ENCODE measurements around the gene GSKIP. TPM values are rescaled to one million over a fixed set of nuclear protein-coding genes. Genes with fewer than 3 reads are reported as not detected.

The GSKIP gene
- total RNA-seq, 1 experiment from 2014 or later = 20.7 TPM

GRCh38 chr14:96393071-96393691 is 29.9 kb downstream of the GSKIP start:
- Histone ChIP-seq H3K9me3 (replicated peaks) (no peaks in the 10 kb centered on the region), H3K4me1 (no peaks in the 10 kb centered on the region), H3K27ac (no peak overlapping the region), H3K36me3 (no peaks in the 10 kb centered on the region), H3K27me3 (no peaks in the 10 kb centered on the region), H3K4me3 (no peak overlapping the region)
- no peak for DNase-seq

- no peak for DNase-seq
- no peaks in the 10 kb centered on the region for H3K27me3 ChIP-seq
- H3K27ac ChIP-seq = no peak overlapping the region
- H3K9me3 ChIP-seq (replicated peaks) = no peaks in the 10 kb centered on the region
- H3K4me1 ChIP-seq = no peaks in the 10 kb centered on the region
- H3K36me3 ChIP-seq = no peaks in the 10 kb centered on the region
- H3K4me3 ChIP-seq = no peak overlapping the region
These were observed 30.9 kb downstream of the GSKIP start for GRCh38 chr14:96394047-96394815.

- Histone ChIP-seq H3K9me3 (replicated peaks) (no peaks in the 10 kb centered on the region), H3K36me3 (no peaks in the 10 kb centered on the region), H3K4me3 (no peak overlapping the region), H3K27me3 (no peaks in the 10 kb centered on the region), H3K4me1 (no peaks in the 10 kb centered on the region), H3K27ac (no peak overlapping the region)
- DNase-seq = no peak
These were observed 35.1 kb downstream of the GSKIP start for GRCh38 chr14:96398432-96398831.

- H3K9me3 ChIP-seq (replicated peaks) = no peaks in the 10 kb centered on the region
- H3K4me3 ChIP-seq = no peak overlapping the region
- no peaks in the 10 kb centered on the region for H3K36me3 ChIP-seq
- H3K4me1 ChIP-seq = no peaks in the 10 kb centered on the region
- no peaks in the 10 kb centered on the region for H3K27me3 ChIP-seq
- no peak for DNase-seq
- no peak overlapping the region for H3K27ac ChIP-seq
These were observed 35.6 kb downstream of the GSKIP start for GRCh38 chr14:96398921-96399320.

- no peak for DNase-seq
- Histone ChIP-seq H3K27ac (no peak overlapping the region), H3K4me1 (no peaks in the 10 kb centered on the region), H3K4me3 (no peak overlapping the region), H3K27me3 (no peaks in the 10 kb centered on the region), H3K36me3 (no peaks in the 10 kb centered on the region), H3K9me3 (replicated peaks) (no peaks in the 10 kb centered on the region)
These were observed 36.1 kb downstream of the GSKIP start for GRCh38 chr14:96399405-96399804.

- Histone ChIP-seq H3K36me3 (no peaks in the 10 kb centered on the region), H3K4me3 (no peak overlapping the region), H3K27me3 (no peaks in the 10 kb centered on the region), H3K9me3 (replicated peaks) (no peaks in the 10 kb centered on the region), H3K4me1 (no peaks in the 10 kb centered on the region), H3K27ac (no peak overlapping the region)
- DNase-seq = no peak
These were observed 37.2 kb downstream of the GSKIP start for GRCh38 chr14:96400495-96400894.

GRCh38 chr14:96403409-96403808 is 40.1 kb downstream of the GSKIP start:
- no peak overlapping the region for H3K4me3 ChIP-seq
- no peaks in the 10 kb centered on the region for H3K9me3 ChIP-seq (replicated peaks)
- no peaks in the 10 kb centered on the region for H3K4me1 ChIP-seq
- H3K27me3 ChIP-seq = no peaks in the 10 kb centered on the region
- no peak for DNase-seq
- no peaks in the 10 kb centered on the region for H3K36me3 ChIP-seq
- H3K27ac ChIP-seq = no peak overlapping the region

- DNase-seq = no peak
- Histone ChIP-seq H3K36me3 (no peaks in the 10 kb centered on the region), H3K27me3 (no peaks in the 10 kb centered on the region)
These were observed 42.4 kb downstream of the GSKIP start for GRCh38 chr14:96405677-96406076.

GRCh38 chr14:96407935-96408570 is 44.7 kb downstream of the GSKIP start:
- H3K4me1 ChIP-seq = no peaks in the 10 kb centered on the region
- H3K9me3 ChIP-seq (replicated peaks) = no peaks in the 10 kb centered on the region
- no peaks in the 10 kb centered on the region for H3K36me3 ChIP-seq
- no peaks in the 10 kb centered on the region for H3K27me3 ChIP-seq
- no peak overlapping the region for H3K4me3 ChIP-seq
- H3K27ac ChIP-seq = no peak overlapping the region
- DNase-seq = no peak

More at GRCh38 chr14:96405677-96406076, 42.4 kb downstream of the GSKIP start:
- Histone ChIP-seq H3K4me3 (no peak overlapping the region), H3K4me1 (no peaks in the 10 kb centered on the region), H3K27ac (no peak overlapping the region), H3K9me3 (replicated peaks) (no peaks in the 10 kb centered on the region)

GRCh38 chr14:96408608-96409007 is 45.3 kb downstream of the GSKIP start:
- Histone ChIP-seq H3K4me3 (no peak overlapping the region), H3K27ac (no peak overlapping the region), H3K36me3 (no peaks in the 10 kb centered on the region), H3K27me3 (no peaks in the 10 kb centered on the region), H3K9me3 (replicated peaks) (no peaks in the 10 kb centered on the region), H3K4me1 (no peaks in the 10 kb centered on the region)
- DNase-seq = no peak

- no peaks in the 10 kb centered on the region for H3K4me1 ChIP-seq
- H3K27me3 ChIP-seq = no peaks in the 10 kb centered on the region
- no peaks in the 10 kb centered on the region for H3K36me3 ChIP-seq
- no peak overlapping the region for H3K4me3 ChIP-seq
- no peaks in the 10 kb centered on the region for H3K9me3 ChIP-seq (replicated peaks)
- no peak for DNase-seq
- H3K27ac ChIP-seq = no peak overlapping the region
These were observed 46.4 kb downstream of the GSKIP start for GRCh38 chr14:96409701-96410100.

GRCh38 chr14:96410119-96410518 is 46.8 kb downstream of the GSKIP start:
- no peaks in the 10 kb centered on the region for H3K27me3 ChIP-seq
- H3K27ac ChIP-seq = no peak overlapping the region
- H3K36me3 ChIP-seq = no peaks in the 10 kb centered on the region
- H3K9me3 ChIP-seq (replicated peaks) = no peaks in the 10 kb centered on the region
- DNase-seq = no peak
- H3K4me1 ChIP-seq = no peaks in the 10 kb centered on the region
- no peak overlapping the region for H3K4me3 ChIP-seq

- Histone ChIP-seq H3K36me3 (no peaks in the 10 kb centered on the region), H3K4me3 (no peak overlapping the region), H3K9me3 (replicated peaks) (no peaks in the 10 kb centered on the region), H3K27ac (no peak overlapping the region), H3K4me1 (no peaks in the 10 kb centered on the region), H3K27me3 (0 out of 2 replicates have a peak, but pooled peaks cover 5% of the 10 kb centered on the region)
- DNase-seq = no peak
These were observed 50.2 kb downstream of the GSKIP start for GRCh38 chr14:96413526-96413925.

GRCh38 chr14:96415559-96415958 is 52.2 kb downstream of the GSKIP start:
- H3K36me3 ChIP-seq = no peaks in the 10 kb centered on the region
- no peaks in the 10 kb centered on the region for H3K9me3 ChIP-seq (replicated peaks)
- no peak overlapping the region for H3K4me3 ChIP-seq
- H3K27me3 ChIP-seq = 0 out of 2 replicates have a peak, but pooled peaks cover 5% of the 10 kb centered on the region
- H3K27ac ChIP-seq = no peak overlapping the region
- DNase-seq = no peak
- H3K4me1 ChIP-seq = no peaks in the 10 kb centered on the region

- Histone ChIP-seq H3K4me3 (no peak overlapping the region), H3K9me3 (replicated peaks) (no peaks in the 10 kb centered on the region), H3K4me1 (no peaks in the 10 kb centered on the region), H3K27ac (no peak overlapping the region), H3K36me3 (no peaks in the 10 kb centered on the region), H3K27me3 (0 out of 2 replicates have a peak, but pooled peaks cover 5% of the 10 kb centered on the region)
- no peak for DNase-seq
These were observed 53.0 kb downstream of the GSKIP start for GRCh38 chr14:96416292-96416691.

Data from SJCRH30 (cell line).